Tibial nerve (tissue), 4 donors: Measurements from ENCODE around the gene RAB1A. TPM values are rescaled to one million over a fixed set of nuclear protein-coding genes. Genes with fewer than 3 reads are reported as not detected.
A peak's percentile ranks its signal among the peaks of the same experiment; 100 is the strongest.
"Not testable (repeated sequence)": the region's sequence is repeated elsewhere in the genome, so short reads cannot be mapped to it uniquely, and the experiment has no call there.

Experiments
- DNase-seq, 2 donors: peaks; one replicate each; pipeline ENCODE4 v3.0.0-alpha.2; 2019; ENCODE audit warnings: low spot score in 2 of 2
- H3K27ac ChIP-seq, 4 donors: fragments of 200-600 bp; sonication (generic) in 3 of 4; one replicate each; pipeline ENCODE4 v1.5.1; 2017 to 2019; ENCODE audit warnings: mild to moderate bottlenecking in 1 of 4
- H3K27me3 ChIP-seq, 2 donors: fragments of 200-600 bp; sonication (generic) in 1 of 2; one replicate each; pipeline versions ENCODE4 v1.5.1 to v1.6.0; 2017 to 2019
- H3K36me3 ChIP-seq, 3 donors: fragments of 200-600 bp; sonication (generic); one replicate each; pipeline ENCODE4 v1.5.1; 2018 to 2019
- H3K4me1 ChIP-seq, 4 donors: fragments of 200-600 bp; sonication (generic) in 3 of 4; one replicate each; pipeline ENCODE4 v1.5.1; 2017 to 2019
- H3K4me3 ChIP-seq, 4 donors: fragments of 200-600 bp; sonication (generic) in 3 of 4; one replicate each; pipeline ENCODE4 v1.5.1; 2017 to 2019; ENCODE audit warnings: mild to moderate bottlenecking in 1 of 4, moderate library complexity in 1 of 4
- H3K9me3 ChIP-seq, 4 donors: fragments of 200-600 bp; sonication (generic) in 3 of 4; one replicate each; pipeline ENCODE4 v1.5.1; 2017 to 2019
- CTCF ChIP-seq, 5 experiments: fragments of 200-600 bp in 3 of 5; fragments of 450-650 bp in 2 of 5; sonication (generic) in 3 of 5; IDR thresholded peaks; one replicate each; pipeline ENCODE4 v1.5.1; 2016 to 2019; ENCODE audit warnings: antibody characterized with exemption in 5 of 5, mild to moderate bottlenecking in 3 of 5, moderate library complexity in 2 of 5
- EP300 ChIP-seq, 2 donors: sonication (generic); formaldehyde crosslinking; IDR thresholded peaks; one replicate each; pipeline ENCODE4 v1.6.1; 2017; ENCODE audit warnings: antibody characterized with exemption in 2 of 2, mild to moderate bottlenecking in 1 of 2
- POLR2A ChIP-seq, 2 donors: fragments of 450-650 bp; IDR thresholded peaks; one replicate each; pipeline ENCODE4 v1.6.1; 2017; ENCODE audit warnings: antibody characterized with exemption in 2 of 2, mild to moderate bottlenecking in 2 of 2, moderate library complexity in 2 of 2
- WGBS, 2 donors: methylation state at CpG; one replicate each; pipeline ENCODE4 v1.1.5; 2018; 5-methylcytosine and 5-hydroxymethylcytosine counted together
- total RNA-seq, 4 donors: library from RNA; depleted of rRNA; stranded (reverse); fragments of >200 nt; gene quantifications; one replicate each; pipeline ENCODE4 v1.1.0, GENCODE V29; 2016

RAB1A gene
- total RNA-seq, result 10 to 100 TPM; 69.6 to 93.0 (median 81.6) TPM

GRCh38 chr2:65129826-65130663 is at the start of gene RAB1A:
TSS of gene RAB1A (minus strand) at chr2:65130106. CDS start at chr2:65129915, 191 bp downstream.
- 1 to 3% methylated on average over 15 to 64 of the region's 76 CpGs for WGBS, 2 donors
- DNase-seq, result peak; percentile 98
- Histone ChIP-seq H3K27ac (peak within 1 kb of the TSS; percentile 97 to 100 (median 99)), H3K36me3 (no peaks in the 10 kb centered on the region), H3K4me3 (peak within 1 kb of the TSS; percentile 58 to 98 (median 94)), H3K4me1 (peaks cover 0 to 51% (median 33%) of the 10 kb centered on the region in 4 donors), H3K9me3 (no peaks in the 10 kb centered on the region), H3K27me3 (no peaks in the 10 kb centered on the region)
- TF ChIP-seq EP300 (IDR thresholded peaks at IDR 0.05) (peak; percentile 87 to 100), POLR2A (IDR thresholded peaks at IDR 0.05) (peak; percentile 97 to 98), CTCF (IDR thresholded peaks at IDR 0.05) (peak; percentile 55 to 85 (median 60))

- TF ChIP-seq CTCF (IDR thresholded peaks at IDR 0.05) (no peak), EP300 (IDR thresholded peaks at IDR 0.05) (no peak), POLR2A (IDR thresholded peaks at IDR 0.05) (no peak)
- Histone ChIP-seq H3K27ac (no peak overlapping the region), H3K36me3 (no peaks in the 10 kb centered on the region), H3K9me3 (no peaks in the 10 kb centered on the region), H3K27me3 (no peaks in the 10 kb centered on the region), H3K4me3 (no peak overlapping the region), H3K4me1 (no peaks in the 10 kb centered on the region)
- no peak for DNase-seq
- WGBS, 2 donors, result 75 to 82% methylated on average over 8 of the region's 8 CpGs
These were observed 48.0 kb upstream of the RAB1A start for GRCh38 chr2:65177751-65178442.

GRCh38 chr2:65175894-65176530 is 46.1 kb upstream of the RAB1A start:
- no peaks in the 10 kb centered on the region for H3K36me3 ChIP-seq
- TF ChIP-seq CTCF (IDR thresholded peaks at IDR 0.05) (no peak), POLR2A (IDR thresholded peaks at IDR 0.05) (no peak), EP300 (IDR thresholded peaks at IDR 0.05) (no peak)
- H3K27me3 ChIP-seq, result no peaks in the 10 kb centered on the region
- H3K4me1 ChIP-seq, result no peaks in the 10 kb centered on the region
- H3K9me3 ChIP-seq, result no peaks in the 10 kb centered on the region
- no peak overlapping the region for H3K4me3 ChIP-seq
- no peak for DNase-seq
- H3K27ac ChIP-seq, result no peak overlapping the region
- 85 to 92% methylated on average over 15 to 19 of the region's 23 CpGs for WGBS, 2 donors

DNA sequence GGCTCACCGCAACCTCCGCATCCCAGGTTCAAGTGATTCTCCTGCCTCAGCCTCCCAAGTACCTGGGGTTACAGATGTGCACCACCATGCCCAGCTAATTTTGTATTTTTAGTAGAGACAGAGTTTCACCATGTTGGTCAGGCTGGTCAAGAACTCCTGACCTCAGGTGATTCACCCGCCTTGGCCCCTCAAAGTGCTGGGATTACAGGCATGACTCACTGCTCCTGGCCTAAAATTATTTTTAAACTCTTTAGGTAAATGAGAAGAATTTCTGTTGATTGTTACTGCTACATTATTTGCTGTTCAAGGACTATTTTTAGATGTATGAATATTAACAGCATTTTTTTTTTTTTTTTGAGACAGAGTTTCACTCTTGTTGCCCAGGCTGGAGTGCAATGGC is 44.1 kb upstream of the RAB1A start:
- not testable (repeated sequence) for H3K9me3 ChIP-seq, DNase-seq, H3K4me1 ChIP-seq, H3K27ac ChIP-seq, H3K4me3 ChIP-seq, H3K36me3 ChIP-seq, H3K27me3 ChIP-seq
- WGBS, 2 donors, result 96 to 97% methylated on average over 3 of the region's 3 CpGs

DNA sequence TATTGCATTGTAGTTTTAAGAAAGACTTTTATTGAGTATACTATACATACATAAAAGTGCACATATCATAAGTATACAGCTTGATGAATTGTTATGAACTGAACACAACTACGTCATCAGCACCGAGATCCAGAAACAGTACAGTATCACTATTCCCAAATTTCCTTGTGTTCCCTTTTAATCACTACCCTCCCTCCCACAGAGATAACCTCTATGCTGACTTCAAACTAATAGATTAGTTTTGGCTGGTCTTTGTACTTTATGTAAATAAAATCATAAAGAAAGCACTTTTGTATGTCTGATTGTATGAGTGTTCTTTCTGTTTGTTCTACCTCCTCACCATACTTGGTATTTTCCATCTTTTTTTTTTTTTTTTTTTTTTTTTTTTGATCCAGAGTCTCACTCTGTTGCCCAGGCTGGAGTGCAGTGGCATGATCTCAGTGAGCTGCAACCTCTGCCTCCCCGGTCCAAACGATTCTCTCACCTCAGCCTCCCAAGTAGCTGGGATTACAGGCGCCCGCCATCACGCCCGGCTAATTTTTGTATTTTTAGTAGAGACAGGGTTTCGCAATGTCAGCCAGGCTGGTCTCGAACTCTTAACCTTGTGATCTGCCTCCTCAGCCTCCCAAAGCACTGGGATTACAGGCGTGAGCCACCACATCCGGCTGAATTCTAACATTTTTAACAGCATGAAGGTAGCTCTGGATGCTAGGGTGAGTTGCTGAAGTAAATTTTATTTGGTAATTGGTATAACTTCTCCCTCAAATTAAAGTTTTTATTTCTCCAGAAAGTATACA is 43.3 kb upstream of the RAB1A start:
- no peak overlapping the region for H3K27ac ChIP-seq
- H3K4me1 ChIP-seq, result no peaks in the 10 kb centered on the region
- 89 to 93% methylated on average over 12 of the region's 12 CpGs for WGBS, 2 donors
- TF ChIP-seq POLR2A (IDR thresholded peaks at IDR 0.05) (no peak), EP300 (IDR thresholded peaks at IDR 0.05) (no peak), CTCF (IDR thresholded peaks at IDR 0.05) (no peak)
- H3K4me3 ChIP-seq, result no peak overlapping the region
- no peak for DNase-seq
- H3K27me3 ChIP-seq, result no peaks in the 10 kb centered on the region
- no peaks in the 10 kb centered on the region for H3K9me3 ChIP-seq
- no peaks in the 10 kb centered on the region for H3K36me3 ChIP-seq

- H3K4me3 ChIP-seq, H3K9me3 ChIP-seq, DNase-seq, H3K36me3 ChIP-seq, H3K4me1 ChIP-seq, H3K27ac ChIP-seq, H3K27me3 ChIP-seq: not testable (repeated sequence)
- WGBS, 2 donors, result 83 to 86% methylated on average over 14 of the region's 14 CpGs
These were observed 40.9 kb upstream of the RAB1A start for GRCh38 chr2:65170611-65171477.
